ENCODE data around the gene TELO2.
A peak's percentile ranks its signal among the peaks of the same experiment; 100 is the strongest.

Gene TELO2

GRCh38 chr16:1492923-1493745 is at the start of gene TELO2:
Gene TELO2, plus strand, starts transcription at chr16:1493360. Its CDS starts 922 bp downstream, at chr16:1494282.
- peak; percentile 80 for DNase-seq (ENCODE audit: low spot score)

DNA sequence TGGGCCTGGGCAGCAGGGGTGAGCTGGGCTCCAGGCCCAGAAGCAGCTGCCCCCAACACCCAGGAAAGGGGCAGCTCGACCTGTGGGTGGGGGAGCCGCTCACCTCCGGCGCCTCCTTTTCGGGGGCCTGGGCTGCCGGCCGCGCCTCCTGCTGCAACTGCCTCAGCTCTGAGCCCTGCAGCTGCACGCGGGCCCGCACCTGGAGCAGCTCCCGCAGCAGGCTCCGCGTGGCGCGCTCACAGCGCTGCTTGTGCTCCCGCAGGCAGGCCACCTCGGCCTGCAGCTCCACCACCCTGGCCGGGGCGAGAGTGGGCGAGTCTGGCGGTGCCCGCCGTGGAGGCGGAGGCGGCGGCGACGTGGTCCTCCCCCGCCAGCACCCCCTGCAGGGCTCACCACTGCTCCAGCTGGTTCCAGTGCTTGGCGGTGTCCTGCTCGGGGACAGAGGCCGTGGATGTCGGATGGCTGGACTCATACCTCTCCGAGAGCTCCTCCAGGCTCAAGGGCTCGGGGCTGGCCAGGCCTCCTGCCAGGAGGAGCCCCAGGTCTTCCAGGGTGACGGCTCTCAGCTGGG is 49.7 kb upstream of the TELO2 start:
- no peak for DNase-seq (ENCODE audit: low spot score)

DNA sequence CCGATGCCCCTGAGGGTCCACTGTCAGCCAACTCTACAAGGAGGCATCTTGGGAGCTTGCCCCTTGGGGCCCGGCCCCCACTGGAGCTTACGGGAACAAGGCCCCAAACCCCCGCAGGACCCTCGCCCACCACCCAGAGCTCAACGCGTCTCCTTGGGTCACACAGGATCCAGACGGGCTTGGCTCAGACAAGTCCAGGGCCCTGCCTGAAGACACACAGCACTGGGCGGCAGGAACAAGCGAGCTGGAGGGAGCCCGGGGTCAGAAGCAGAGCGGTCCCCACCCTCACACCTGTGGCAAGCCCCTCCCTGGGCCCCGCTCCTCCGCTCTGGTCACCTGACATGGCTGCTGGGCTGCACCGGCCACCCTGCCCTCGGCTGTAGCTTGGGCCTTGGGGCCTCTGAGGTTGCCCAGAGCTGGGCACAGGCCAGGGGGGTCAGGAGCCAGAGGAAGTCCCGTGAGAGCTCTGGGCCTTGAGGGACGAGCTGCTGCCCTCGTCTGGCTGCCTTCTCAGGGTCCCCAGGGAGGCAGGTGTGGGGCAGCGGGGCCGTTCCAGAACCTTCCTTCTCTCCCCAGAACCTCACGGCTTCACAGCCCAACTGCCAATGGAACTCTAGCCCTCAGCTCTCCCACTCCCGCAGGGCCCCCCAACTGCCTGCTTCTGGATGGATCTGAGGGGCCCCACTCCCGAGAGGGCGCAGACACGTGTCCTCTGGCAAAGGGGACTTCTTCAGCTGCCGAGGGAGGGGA is 49.0 kb upstream of the TELO2 start, which contains the start of gene CCDC154:
CCDC154 (minus strand) TSS at position 577 of the 750 bp plus-strand sequence; CDS start at position 343, 234 bp downstream.
- DNase-seq (ENCODE audit: low spot score): no peak

- no peak for DNase-seq (ENCODE audit: low spot score)
Observed at GRCh38 chr16:1444730-1445517, 48.2 kb upstream of the TELO2 start.

- no peak for DNase-seq (ENCODE audit: low spot score)
Observed at GRCh38 chr16:1445518-1446203, 47.5 kb upstream of the TELO2 start.

DNA sequence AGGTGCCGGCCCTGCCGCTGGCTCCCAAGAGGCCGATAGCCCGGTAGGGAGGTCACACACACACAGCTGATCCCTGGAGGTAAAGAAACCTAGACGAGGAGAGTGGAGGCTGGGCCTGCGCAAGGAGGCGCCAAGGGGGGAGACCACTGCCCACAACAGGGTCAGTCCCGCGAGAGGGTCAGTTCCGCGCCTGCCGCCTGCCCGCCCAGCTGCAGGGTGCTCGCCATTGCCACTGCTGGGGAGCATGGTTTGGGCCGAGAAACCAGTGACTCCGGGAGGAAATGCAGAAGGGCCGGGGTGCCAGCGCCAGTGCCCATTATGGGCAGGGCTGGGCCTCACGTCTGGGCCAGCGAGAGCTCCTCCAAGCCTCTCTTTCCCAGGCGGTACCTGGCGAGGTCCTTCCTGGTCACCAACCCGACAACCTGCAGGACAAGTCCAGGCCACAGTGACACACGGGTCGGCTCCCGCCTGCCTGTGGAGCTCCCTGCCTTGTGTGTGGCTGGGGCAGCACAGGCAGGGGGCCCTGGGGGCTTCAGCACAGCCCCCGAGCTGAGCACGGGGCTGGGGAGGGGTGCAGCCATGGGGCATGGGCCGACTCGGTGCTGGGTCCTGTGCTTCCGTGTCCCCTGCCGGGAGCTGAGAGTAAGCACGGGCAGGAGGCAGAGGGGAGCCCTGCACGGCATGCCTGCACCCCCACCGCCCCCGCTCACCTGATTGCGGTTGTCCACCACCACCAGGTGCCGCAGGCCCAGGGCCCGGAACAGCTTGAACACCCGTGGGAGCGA is 46.7 kb upstream of the TELO2 start:
- no peak for DNase-seq (ENCODE audit: low spot score)

- DNase-seq (ENCODE audit: low spot score): no peak
Observed at GRCh38 chr16:1447965-1448364, 45.2 kb upstream of the TELO2 start.

GRCh38 chr16:1448536-1449116 is 44.5 kb upstream of the TELO2 start:
- DNase-seq (ENCODE audit: low spot score): no peak

DNA sequence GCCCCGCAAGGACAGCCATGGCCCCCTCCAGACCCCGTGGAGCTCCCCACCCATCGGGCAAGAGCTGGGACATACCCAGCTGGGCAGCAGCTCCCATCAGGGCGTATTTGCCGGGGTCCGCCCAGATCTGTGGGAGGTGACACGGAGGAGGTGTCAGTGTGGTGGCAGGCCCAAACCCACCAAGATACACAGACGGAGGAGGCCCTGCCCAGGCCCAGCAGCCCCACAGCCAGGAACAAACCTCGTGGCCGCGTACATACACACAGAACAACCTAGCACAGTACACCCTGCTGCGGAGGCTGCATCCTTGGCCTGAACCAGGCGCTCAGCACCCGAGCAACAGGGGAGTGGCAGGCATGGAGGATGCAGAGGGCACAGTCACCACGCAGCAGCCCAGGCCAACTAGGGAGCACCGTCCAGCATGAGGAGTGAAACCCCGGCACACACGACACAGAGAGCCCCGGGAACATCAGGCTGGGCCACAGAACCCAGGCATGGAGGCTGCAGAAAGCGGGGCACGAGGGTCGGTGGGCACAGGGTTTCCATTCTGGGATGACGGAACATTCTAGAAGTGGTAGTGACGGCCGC is 43.9 kb upstream of the TELO2 start:
- no peak for DNase-seq (ENCODE audit: low spot score)

- no peak for DNase-seq (ENCODE audit: low spot score)
Observed at GRCh38 chr16:1450218-1450617, 42.9 kb upstream of the TELO2 start.

DNA sequence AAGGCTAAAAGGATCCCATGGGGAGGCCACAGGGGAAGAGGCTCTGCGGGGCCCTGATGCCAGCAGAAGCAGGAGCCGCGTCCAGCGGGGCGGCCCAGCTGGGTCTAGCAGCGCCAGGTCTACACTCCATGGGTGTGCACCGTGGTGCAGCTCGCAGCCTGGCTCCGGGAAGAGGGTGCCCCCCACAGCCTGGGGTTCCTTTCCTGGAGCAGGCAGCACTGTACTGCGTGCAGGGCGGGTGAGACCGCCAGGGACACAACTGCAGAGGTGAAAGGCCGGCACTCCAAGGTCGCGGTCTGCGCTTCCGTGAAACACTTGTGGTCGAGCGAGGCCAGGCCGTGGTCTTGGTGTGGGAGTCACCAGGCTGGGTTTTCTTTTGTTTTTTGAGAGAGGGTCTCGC is 42.3 kb upstream of the TELO2 start:
- no peak for DNase-seq (ENCODE audit: low spot score)

- DNase-seq (ENCODE audit: low spot score): no peak
Observed at GRCh38 chr16:1451702-1452392, 41.3 kb upstream of the TELO2 start.

- no peak for DNase-seq (ENCODE audit: low spot score)
Observed at GRCh38 chr16:1452530-1452929, 40.6 kb upstream of the TELO2 start.

- DNase-seq (ENCODE audit: low spot score): no peak
Observed at GRCh38 chr16:1453316-1453715, 39.8 kb upstream of the TELO2 start.

- DNase-seq (ENCODE audit: low spot score): no peak
Observed at GRCh38 chr16:1454561-1454960, 38.6 kb upstream of the TELO2 start.

DNA sequence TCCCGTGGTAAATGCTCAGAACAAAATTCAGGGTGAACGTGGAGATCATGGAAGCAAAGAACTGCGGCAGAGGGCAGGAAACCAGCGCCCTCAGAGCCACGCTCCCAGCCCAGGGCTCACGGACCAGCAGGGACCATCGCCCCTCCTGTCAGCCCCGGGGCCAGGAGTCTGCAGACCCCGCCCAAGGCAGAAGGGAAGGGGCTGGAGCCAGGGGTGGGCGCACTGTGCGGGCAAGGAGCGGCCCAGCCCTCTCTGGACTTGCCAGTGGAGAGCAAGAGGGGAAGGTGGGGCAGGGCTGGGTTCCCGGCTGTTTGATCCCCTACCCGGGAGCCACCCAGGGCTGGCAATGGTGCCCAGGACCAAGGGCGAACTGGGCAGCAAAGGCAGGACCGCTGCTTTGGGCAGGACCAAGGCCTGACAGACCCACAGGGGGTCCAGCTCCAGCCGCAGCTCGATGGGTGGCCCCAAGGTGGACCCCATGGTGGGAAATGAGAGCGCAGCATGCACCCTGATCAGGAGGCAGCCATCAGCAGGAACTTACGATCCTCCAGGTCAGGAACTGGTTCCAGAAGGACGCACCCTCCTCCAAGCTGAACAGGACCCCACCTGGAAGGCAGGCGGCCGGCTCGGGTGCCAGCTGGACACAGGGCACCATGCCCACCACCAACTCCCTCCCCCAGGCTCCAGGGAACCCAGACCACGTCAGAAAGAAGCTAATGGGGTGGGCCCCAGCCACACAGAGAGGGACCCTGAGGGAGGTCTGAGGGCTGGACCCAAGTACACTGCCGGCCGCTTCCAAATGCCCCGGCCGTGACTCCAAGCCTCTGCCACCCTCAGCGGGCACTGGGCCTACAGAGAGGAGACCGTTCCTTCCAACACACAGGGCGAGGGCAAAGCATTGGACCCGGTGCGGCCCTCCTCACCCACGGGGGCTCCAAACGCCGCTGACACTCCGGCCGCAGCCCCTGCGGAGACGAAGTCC is 37.7 kb upstream of the TELO2 start:
- DNase-seq (ENCODE audit: low spot score): no peak

- no peak for DNase-seq (ENCODE audit: low spot score)
Observed at GRCh38 chr16:1456951-1457350, 36.2 kb upstream of the TELO2 start.

Data from globus pallidus (tissue), 1 donor.